Adrenal gland (tissue), 5 donors: ENCODE measurements around the gene FHOD3.

Source experiments
- CTCF ChIP-seq, 6 experiments: fragments of 450-650 bp in 4 of 6; fragments of 200-600 bp in 2 of 6; sonication (generic) in 1 of 6; IDR thresholded peaks; 1 replicate in 5 of 6; 2 replicates in 1 of 6; pipeline versions ENCODE4 v1.5.1 to v1.8.0; 2016 to 2021; ENCODE audit warnings: antibody characterized with exemption in 6 of 6, mild to moderate bottlenecking in 2 of 6, moderate library complexity in 1 of 6
- POLR2A ChIP-seq, 2 donors: fragments of 450-650 bp; IDR thresholded peaks; one replicate each; pipeline ENCODE4 v1.6.1; 2017; ENCODE audit warnings: antibody characterized with exemption in 2 of 2, mild to moderate bottlenecking in 2 of 2, moderate library complexity in 1 of 2
- donor health status: DM: no; HTN: no; CAD: no.

GRCh38 chr18:36249392-36249791 is 48.1 kb upstream of the FHOD3 start:
- TF ChIP-seq CTCF (IDR thresholded peaks at IDR 0.05) (no peak), POLR2A (IDR thresholded peaks at IDR 0.05) (no peak)
